HG03442 (cell line): ENCODE data around the gene SST.
A peak's percentile ranks its signal among the peaks of the same experiment; 100 is the strongest.
"Not testable (repeated sequence)": the region's sequence is repeated elsewhere in the genome, so short reads cannot be mapped to it uniquely, and the experiment has no call there.

Experiments used
- ATAC-seq: cut with Tn5 transposase; IDR thresholded peaks from one replicate; pipeline ENCODE4 v1.9.1; 2021; ENCODE audit warnings: mild to moderate bottlenecking, moderate library complexity; ENCODE audit not compliant: unreplicated experiment

The SST gene

DNA sequence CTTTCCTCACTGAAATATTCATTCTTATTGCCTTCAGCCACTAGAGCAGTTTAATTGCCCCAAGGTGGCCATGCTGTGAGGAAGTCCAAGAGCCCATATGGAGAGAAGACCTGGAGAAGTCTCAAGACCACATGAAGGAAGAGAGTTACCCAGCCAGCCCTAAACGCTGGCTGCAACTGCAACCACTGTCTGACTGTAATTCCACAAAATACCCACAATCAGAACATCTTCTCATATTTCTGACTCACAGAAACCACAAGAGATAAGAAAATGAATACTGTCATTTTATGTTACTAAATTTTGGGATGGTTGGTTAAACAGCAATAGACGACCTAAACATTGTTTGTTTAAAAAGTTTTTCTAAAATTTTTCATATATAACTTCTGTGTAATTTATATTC, 14.7 kb upstream of the SST start:
- no peak for ATAC-seq

DNA sequence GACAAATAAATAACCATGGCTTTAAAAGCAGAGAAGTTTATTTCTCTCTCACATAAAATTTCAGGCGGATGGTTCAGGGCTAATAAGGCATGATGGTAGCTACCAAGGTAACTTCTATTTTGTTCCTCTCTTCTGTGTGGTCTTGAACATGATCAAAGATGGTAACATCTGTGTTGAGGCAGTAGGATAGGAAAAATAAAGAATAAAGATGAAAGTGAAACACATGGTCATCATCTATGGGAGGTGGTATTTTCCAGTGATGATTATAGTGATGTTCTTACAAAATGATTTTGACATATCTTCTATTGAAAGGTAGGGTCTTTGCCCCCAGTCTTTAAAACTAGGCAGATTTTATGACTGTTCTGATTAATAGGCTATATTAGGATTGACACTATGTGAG, 14.2 kb upstream of the SST start:
- ATAC-seq: no peak

DNA sequence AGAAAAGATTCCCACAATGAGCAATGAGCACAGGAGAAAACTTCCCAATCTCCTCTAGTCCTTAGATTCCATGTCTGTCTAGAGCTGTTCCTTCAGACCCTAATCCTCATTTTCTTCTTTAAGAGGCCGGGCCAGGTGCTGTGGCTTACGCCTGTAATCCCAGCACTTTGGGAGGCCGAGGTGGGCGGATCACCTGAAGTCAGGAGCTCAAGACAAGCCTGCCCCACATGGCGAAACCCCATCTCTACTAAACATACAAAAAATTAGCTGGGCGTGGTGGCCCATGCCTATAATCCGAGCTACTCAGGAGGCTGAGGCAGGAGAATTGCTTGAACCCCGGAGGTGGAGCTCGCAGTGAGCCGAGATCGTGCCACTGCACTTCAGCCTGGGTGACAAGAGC, 11.6 kb upstream of the SST start:
- ATAC-seq: not testable (repeated sequence)

- peak; percentile 67 for ATAC-seq
Measured at GRCh38 chr3:187679638-187680396, 9.6 kb upstream of the SST start.

DNA sequence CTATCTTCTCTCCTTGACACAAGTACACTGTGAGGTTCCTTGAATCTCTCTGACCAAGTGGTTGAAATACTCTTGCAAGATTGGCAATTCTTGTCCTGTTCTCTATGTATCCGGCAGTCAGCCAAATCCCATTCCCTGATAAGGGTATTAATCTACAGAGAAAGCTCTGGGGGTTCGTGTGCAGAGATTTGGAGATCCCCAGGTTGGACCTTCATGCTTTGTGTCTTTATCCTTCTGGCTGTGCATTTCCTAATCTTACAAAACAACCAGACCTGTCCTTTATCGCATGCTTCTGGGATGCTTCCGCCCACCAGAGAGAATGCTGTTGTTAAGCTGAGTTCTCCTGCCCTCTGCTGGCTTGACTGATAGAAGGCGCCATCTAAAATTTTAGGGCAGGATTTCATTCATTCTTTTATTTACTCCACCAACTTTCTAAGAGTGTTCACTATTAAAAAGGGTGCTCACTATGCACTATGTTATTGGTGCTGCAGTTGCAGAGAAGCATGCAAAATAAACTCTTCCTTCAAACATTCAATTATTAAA, 8.6 kb upstream of the SST start:
- ATAC-seq: no peak

DNA sequence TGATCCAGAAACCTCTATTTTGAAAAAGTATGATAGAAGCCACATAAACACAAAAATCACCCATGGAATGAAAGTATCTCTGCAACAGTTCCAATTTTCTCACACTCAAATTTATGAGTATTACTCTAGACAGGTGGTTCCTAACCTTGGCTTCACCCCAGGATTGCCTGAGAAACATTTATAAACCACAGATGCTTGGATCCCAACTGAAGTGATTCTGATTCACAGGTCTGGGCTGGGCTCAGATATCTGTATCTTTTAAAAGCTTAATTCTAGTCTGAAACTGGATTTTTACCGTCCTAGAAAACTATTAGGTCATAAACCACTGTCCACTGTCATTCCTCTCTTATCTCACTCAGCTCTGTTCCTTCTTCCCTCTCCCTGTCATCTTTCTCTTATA, 7.4 kb upstream of the SST start:
- no peak for ATAC-seq

- ATAC-seq: no peak
Measured at GRCh38 chr3:187673012-187673411, 2.8 kb upstream of the SST start.

- ATAC-seq: no peak
Measured at GRCh38 chr3:187667526-187667925, 2.7 kb downstream of the SST start.

DNA sequence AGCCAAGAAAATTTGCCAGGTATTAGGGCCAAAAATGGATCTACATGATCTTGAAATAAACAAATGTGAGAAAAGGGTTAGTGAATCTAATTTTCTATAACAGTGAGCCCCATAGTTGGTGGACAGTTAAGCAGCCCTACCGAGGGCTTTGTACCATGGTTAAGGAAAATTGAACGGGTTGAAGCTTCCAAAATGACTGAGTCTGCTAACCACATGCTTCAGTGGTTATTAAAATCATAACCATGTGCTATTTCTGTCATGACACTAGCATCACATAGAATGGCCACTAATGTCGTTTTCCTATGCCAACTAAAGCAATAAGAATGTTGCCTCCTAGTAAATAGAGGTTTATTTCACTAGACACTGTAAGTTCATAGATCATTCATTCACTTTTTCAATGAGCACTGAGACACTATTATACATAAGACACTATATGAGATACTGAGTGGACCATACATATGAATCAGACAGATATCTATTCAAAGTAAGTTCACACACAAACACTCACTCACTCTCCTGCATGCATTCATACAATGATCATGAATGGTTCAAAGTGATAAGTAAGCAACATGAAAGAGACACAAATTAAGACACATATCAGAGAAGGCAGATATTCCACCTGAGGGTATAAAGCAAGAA, 4.3 kb downstream of the SST start:
- no peak for ATAC-seq

DNA sequence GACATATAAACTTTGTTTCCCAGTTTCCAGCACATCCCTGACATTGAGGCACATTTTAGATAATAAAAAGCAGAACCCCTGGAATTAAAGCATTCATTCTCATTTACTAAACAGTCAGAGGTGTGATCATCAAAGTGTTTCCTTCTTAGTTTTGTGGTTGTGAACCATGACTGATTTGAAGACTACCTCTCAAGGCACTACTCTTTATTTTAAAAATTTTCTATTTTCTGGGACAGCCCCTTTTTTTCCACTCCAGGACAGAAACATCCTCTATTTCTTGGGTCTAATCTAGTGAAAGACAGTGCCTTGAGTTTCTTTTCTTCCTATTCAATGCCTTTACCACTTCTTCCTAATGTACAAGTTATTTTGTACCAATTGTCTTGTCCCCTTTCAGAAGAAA, 5.2 kb downstream of the SST start:
- no peak for ATAC-seq

DNA sequence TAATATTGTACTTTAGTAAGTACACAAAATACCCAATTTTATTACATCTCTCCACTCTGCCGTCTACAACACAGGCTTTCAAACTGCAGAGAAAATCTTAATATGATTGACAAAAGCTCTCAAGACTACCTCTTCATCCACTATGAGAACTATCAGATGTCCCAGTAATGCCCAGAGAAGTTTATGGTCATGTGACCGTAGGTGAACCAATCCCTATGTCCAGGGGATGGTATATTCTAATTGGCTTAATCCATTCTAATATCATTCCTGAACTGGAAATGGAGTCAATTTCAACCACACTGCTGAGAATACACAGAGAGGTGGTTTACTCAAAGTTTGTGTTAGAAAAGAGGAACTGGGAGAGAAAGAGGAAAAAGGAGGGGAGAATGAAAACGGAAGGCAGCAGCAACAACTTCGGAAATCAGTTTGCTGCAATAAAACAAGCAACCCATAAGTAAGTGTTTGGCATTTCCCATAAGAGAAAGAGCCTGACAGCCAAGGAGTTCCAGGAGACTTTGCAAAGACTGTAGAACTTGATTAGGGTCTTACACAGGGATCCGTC, 7.3 kb downstream of the SST start:
- ATAC-seq: no peak

GRCh38 chr3:187661267-187661666, 8.9 kb downstream of the SST start:
- no peak for ATAC-seq

GRCh38 chr3:187651282-187651681, 18.9 kb downstream of the SST start:
- no peak for ATAC-seq

DNA sequence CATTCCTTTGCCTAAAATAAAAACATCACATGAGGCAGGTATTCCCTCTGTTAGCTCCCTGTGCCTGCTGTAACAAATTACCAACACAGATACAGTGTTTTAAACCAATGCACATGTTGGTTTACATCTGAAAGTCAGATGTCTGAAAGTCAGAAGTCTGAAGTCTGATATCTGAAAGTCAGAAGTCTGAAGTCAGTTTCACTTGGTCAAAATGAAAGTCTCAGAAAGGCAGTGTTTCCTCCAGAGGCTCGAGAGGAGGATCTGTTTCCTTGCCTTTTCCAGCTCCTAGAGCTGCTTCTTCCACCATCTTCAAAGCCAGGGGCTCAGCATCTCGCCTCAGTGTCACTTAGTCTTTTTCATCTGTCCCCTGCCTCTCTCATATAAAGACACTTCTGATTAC, 22.0 kb downstream of the SST start:
- ATAC-seq: peak; percentile 90

GRCh38 chr3:187646906-187647660, 23.1 kb downstream of the SST start:
- ATAC-seq: no peak

- ATAC-seq: not testable (repeated sequence)
Measured at GRCh38 chr3:187645379-187645778, 24.8 kb downstream of the SST start.

DNA sequence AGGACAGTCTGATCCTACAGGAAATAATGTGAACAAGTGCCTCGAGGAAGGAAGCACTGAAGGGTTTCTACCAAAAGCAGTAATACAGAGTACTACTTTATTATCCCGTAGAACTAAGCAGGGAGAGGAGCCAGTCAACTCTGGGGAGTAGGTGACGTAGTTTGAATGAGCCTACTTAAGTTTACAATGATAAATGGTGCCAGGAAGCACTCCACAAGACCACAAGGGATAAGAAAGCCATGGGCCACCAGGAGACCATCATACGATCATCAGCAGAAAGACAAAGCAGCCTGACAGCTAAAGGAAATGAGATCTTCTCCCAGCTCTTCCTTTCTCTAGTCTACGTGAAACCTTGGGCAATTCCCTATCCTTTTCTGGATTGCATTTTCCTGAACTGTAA, 27.3 kb downstream of the SST start:
- ATAC-seq: no peak

- ATAC-seq: no peak
Measured at GRCh38 chr3:187641320-187642016, 28.7 kb downstream of the SST start.

DNA sequence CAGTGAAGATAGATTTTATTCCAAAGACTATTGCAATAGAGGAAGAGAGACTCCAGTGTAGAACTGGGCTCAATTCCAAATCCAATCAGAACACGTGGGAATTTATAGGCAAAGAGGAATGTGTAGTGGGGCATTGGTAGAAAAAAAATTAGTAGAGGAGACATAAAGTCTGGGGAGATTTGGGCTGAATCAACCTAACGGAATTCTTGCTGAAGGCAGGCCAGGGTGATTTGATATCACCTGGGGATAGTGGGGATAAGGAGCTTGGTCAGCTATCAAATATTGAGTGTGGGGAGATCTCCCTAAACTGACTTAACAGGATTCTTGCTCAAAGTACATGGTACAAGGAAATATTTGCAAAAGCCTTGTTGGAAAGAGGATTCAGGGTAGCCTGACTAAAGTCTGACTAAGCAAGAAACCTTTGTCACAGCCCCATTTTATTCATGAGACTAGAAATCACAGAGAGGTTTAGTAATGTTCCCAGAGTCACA, 29.6 kb downstream of the SST start:
- no peak for ATAC-seq

- ATAC-seq: no peak
Measured at GRCh38 chr3:187639927-187640568, 30.1 kb downstream of the SST start.
